GM12874 (cell line): ENCODE data around the gene SETBP1.

ENCODE experiments used
- CTCF ChIP-seq: IDR thresholded peaks from 2 replicates; pipeline ENCODE4 v1.5.1; 2011; ENCODE audit warnings: low read depth, mild to moderate bottlenecking, control low read depth, low read length, moderate library complexity; ENCODE audit not compliant: insufficient read depth

The SETBP1 gene

GRCh38 chr18:44958040-44958439 lies 277.4 kb downstream of the SETBP1 start:
- TF ChIP-seq CTCF: no peak

GRCh38 chr18:44958455-44958854 lies 277.8 kb downstream of the SETBP1 start:
- TF ChIP-seq CTCF: no peak

GRCh38 chr18:44959013-44959412 lies 278.3 kb downstream of the SETBP1 start:
- TF ChIP-seq CTCF: no peak

GRCh38 chr18:44960580-44960979 lies 279.9 kb downstream of the SETBP1 start:
- no peak for TF ChIP-seq CTCF

GRCh38 chr18:44961288-44961995 lies 280.8 kb downstream of the SETBP1 start:
- no peak for TF ChIP-seq CTCF

- TF ChIP-seq CTCF: no peak
These were observed 286.9 kb downstream of the SETBP1 start for GRCh38 chr18:44967599-44967998.

- no peak for TF ChIP-seq CTCF
These were observed 287.6 kb downstream of the SETBP1 start for GRCh38 chr18:44968336-44968735.
